Endodermal cell (in vitro differentiated cells): ENCODE data around the gene DYNC1I1. TPM values are rescaled to one million over a fixed set of nuclear protein-coding genes. Genes with fewer than 3 reads are reported as not detected.

Experiments used
- DNase-seq: peaks from one replicate; pipeline ENCODE4 v3.0.0-alpha.2; 2017
- H3K27ac ChIP-seq: 2 replicates; pipeline ENCODE4 v1.5.1; 2013; ENCODE audit warnings: mild to moderate bottlenecking, low read depth, low read length, moderate library complexity
- H3K27me3 ChIP-seq: 2 replicates; pipeline ENCODE4 v1.6.1; 2013; ENCODE audit warnings: mild to moderate bottlenecking, low read length, moderate library complexity; ENCODE audit not compliant: insufficient read depth, control insufficient read depth, poor library complexity, severe bottlenecking
- H3K36me3 ChIP-seq: 2 replicates; pipeline ENCODE4 v1.7.0; 2013; ENCODE audit warnings: mild to moderate bottlenecking, low read length, moderate library complexity; ENCODE audit not compliant: control insufficient read depth, insufficient read depth
- H3K4me1 ChIP-seq: one replicate; pipeline ENCODE4 v1.7.0; 2013; ENCODE audit warnings: low read length; ENCODE audit not compliant: control insufficient read depth, insufficient read depth
- H3K4me3 ChIP-seq: 2 replicates; pipeline ENCODE4 v1.5.1; 2013; ENCODE audit warnings: mild to moderate bottlenecking, low read length, moderate library complexity
- H3K9ac ChIP-seq: 2 replicates; pipeline ENCODE4 v1.6.1; 2013; ENCODE audit warnings: mild to moderate bottlenecking, low read length, moderate library complexity; ENCODE audit not compliant: poor library complexity, severe bottlenecking; ENCODE audit errors: extremely low read depth
- H3K9me3 ChIP-seq: 2 replicates; pipeline ENCODE4 v1.6.1; 2013; ENCODE audit warnings: mild to moderate bottlenecking, low read length, moderate library complexity; ENCODE audit not compliant: control insufficient read depth
- H3K27ac Mint-ChIP-seq: 2 replicates; pipeline ENCODE4 v1.8.0; 2020; ENCODE audit warnings: mixed read lengths
- H3K27me3 Mint-ChIP-seq: 2 replicates; pipeline ENCODE4 v1.8.0; 2021; ENCODE audit warnings: mild to moderate bottlenecking, mixed read lengths; ENCODE audit not compliant: insufficient read depth
- H3K36me3 Mint-ChIP-seq: 2 replicates; pipeline ENCODE4 v1.8.0; 2020; ENCODE audit warnings: low read depth, mixed read lengths
- H3K4me1 Mint-ChIP-seq: 2 replicates; pipeline ENCODE4 v1.8.0; 2020; ENCODE audit warnings: mixed read lengths
- H3K4me3 Mint-ChIP-seq: 2 replicates; pipeline ENCODE4 v1.8.0; 2020; ENCODE audit warnings: mild to moderate bottlenecking, moderate library complexity, mixed read lengths
- H3K9me3 Mint-ChIP-seq: 2 replicates; pipeline ENCODE4 v1.8.0; 2020; ENCODE audit warnings: mild to moderate bottlenecking, mixed read lengths
- CTCF ChIP-seq: fragments of 200-600 bp; sonication (generic); conservative IDR thresholded peaks from 2 replicates; pipeline ENCODE4 v1.5.0; 2021; ENCODE audit warnings: antibody characterized with exemption, mild to moderate bottlenecking
- WGBS, 2 experiments: methylation state at CpG; one replicate each; pipeline versions ENCODE4 v1.1.5 to v1.1.7; 2013; ENCODE audit warnings: missing lambda C conversion rate in 2 of 2, mixed read lengths in 1 of 2; ENCODE audit not compliant: insufficient coverage in 1 of 2, insufficient read length in 1 of 2; 5-methylcytosine and 5-hydroxymethylcytosine counted together
- total RNA-seq, 2 donors: library from RNA; stranded (reverse); fragmentation: NEBNext Ultra II Directional in 1 of 2; extraction: Animal tissue kit (Norgen Biotek cat#: 25700) in 1 of 2; gene quantifications; 2 replicates in 1 of 2; 3 replicates in 1 of 2; pipeline ENCODE4 v1.2.1, GENCODE V29; 2021

DYNC1I1 gene
- total RNA-seq, 2 donors from 2014 or later = 6.5 to 7.2 TPM

GRCh38 chr7:95878677-95879076, 106.3 kb downstream of the DYNC1I1 start:
- no peaks in the 10 kb centered on the region for H3K27me3 ChIP-seq
- DNase-seq = no peak
- no peak overlapping the region for H3K9ac ChIP-seq
- H3K27ac ChIP-seq = no peak overlapping the region
- H3K36me3 Mint-ChIP-seq = no peaks in the 10 kb centered on the region
- H3K4me3 Mint-ChIP-seq = no peak overlapping the region
- no peak overlapping the region for H3K4me3 ChIP-seq
- no peaks in the 10 kb centered on the region for H3K4me1 ChIP-seq
- peaks cover 9% of the 10 kb centered on the region for H3K36me3 ChIP-seq
- H3K27ac Mint-ChIP-seq = no peak overlapping the region
- no peak for TF ChIP-seq CTCF
- no peaks in the 10 kb centered on the region for H3K4me1 Mint-ChIP-seq
- peaks cover 9% of the 10 kb centered on the region for H3K9me3 ChIP-seq
- peaks cover 9% of the 10 kb centered on the region for H3K9me3 Mint-ChIP-seq
- no peaks in the 10 kb centered on the region for H3K27me3 Mint-ChIP-seq

GRCh38 chr7:95881597-95881996, 109.2 kb downstream of the DYNC1I1 start:
- H3K4me1 ChIP-seq = no peaks in the 10 kb centered on the region
- peaks cover 9% of the 10 kb centered on the region for H3K9me3 ChIP-seq
- H3K9ac ChIP-seq = no peak overlapping the region
- H3K27ac ChIP-seq = no peak overlapping the region
- TF ChIP-seq CTCF = no peak
- Mint-ChIP-seq H3K36me3 (no peaks in the 10 kb centered on the region), H3K9me3 (peaks cover 9% of the 10 kb centered on the region), H3K4me1 (no peaks in the 10 kb centered on the region), H3K27ac (no peak overlapping the region), H3K4me3 (no peak overlapping the region), H3K27me3 (no peaks in the 10 kb centered on the region)
- 100% methylated on average over 1 of the region's 1 CpG for WGBS, 2 experiments
- DNase-seq = no peak
- peaks cover 14% of the 10 kb centered on the region for H3K36me3 ChIP-seq
- H3K27me3 ChIP-seq = no peaks in the 10 kb centered on the region
- H3K4me3 ChIP-seq = no peak overlapping the region

GRCh38 chr7:95883217-95883616, 110.9 kb downstream of the DYNC1I1 start:
- Histone ChIP-seq H3K27ac (no peak overlapping the region), H3K4me3 (no peak overlapping the region), H3K9ac (no peak overlapping the region), H3K36me3 (peaks cover 12% of the 10 kb centered on the region), H3K9me3 (peaks cover 6% of the 10 kb centered on the region), H3K27me3 (no peaks in the 10 kb centered on the region), H3K4me1 (no peaks in the 10 kb centered on the region)
- no peak for DNase-seq
- TF ChIP-seq CTCF = no peak
- no peak overlapping the region for H3K27ac Mint-ChIP-seq
- no peaks in the 10 kb centered on the region for H3K4me1 Mint-ChIP-seq
- peaks cover 6% of the 10 kb centered on the region for H3K9me3 Mint-ChIP-seq
- no peak overlapping the region for H3K4me3 Mint-ChIP-seq
- WGBS, 2 experiments = 95 to 100% methylated on average over 1 to 3 of the region's 3 CpGs
- H3K27me3 Mint-ChIP-seq = no peaks in the 10 kb centered on the region
- no peaks in the 10 kb centered on the region for H3K36me3 Mint-ChIP-seq
